HFFc6 (cell line): ENCODE measurements around the gene C16orf95. TPM values are rescaled to one million over a fixed set of nuclear protein-coding genes. Genes with fewer than 3 reads are reported as not detected.
"Not testable (repeated sequence)": the region's sequence is repeated elsewhere in the genome, so short reads cannot be mapped to it uniquely, and the experiment has no call there.

Source experiments
- DNase-seq: peaks from one replicate; pipeline ENCODE4 v3.0.0-alpha.2; 2018
- H3K27ac Mint-ChIP-seq: 2 replicates; pipeline ENCODE4 v1.8.0; 2020; ENCODE audit warnings: mild to moderate bottlenecking, mixed read lengths
- H3K27me3 Mint-ChIP-seq: 2 replicates; pipeline ENCODE4 v1.8.0; 2021; ENCODE audit warnings: mild to moderate bottlenecking, moderate library complexity, mixed read lengths; ENCODE audit not compliant: insufficient read depth
- H3K36me3 Mint-ChIP-seq: 2 replicates; pipeline ENCODE4 v1.8.0; 2021; ENCODE audit warnings: low read depth, mixed read lengths
- H3K4me1 Mint-ChIP-seq: 2 replicates; pipeline ENCODE4 v1.8.0; 2020; ENCODE audit warnings: low read depth, mixed read lengths
- H3K4me3 Mint-ChIP-seq: 2 replicates; pipeline ENCODE4 v1.8.0; 2020; ENCODE audit warnings: mild to moderate bottlenecking, moderate library complexity, mixed read lengths
- H3K9me3 Mint-ChIP-seq: 2 replicates; pipeline ENCODE4 v1.8.0; 2020; ENCODE audit warnings: mild to moderate bottlenecking, mixed read lengths
- total RNA-seq, 6 experiments: library from RNA; stranded (reverse); fragmentation: NEBNext Ultra II Directional; extraction: Animal tissue kit (Norgen Biotek cat#: 25700); gene quantifications; 2 replicates in 1 of 6; 3 replicates in 5 of 6; pipeline ENCODE4 v1.2.3, GENCODE V29; 2021
- TF ChIP-seq, protein P1 (sequence below): fragments of 200-600 bp; sonication (generic); IDR thresholded peaks from 2 replicates; pipeline ENCODE4 v1.5.0; 2021; ENCODE audit warnings: antibody characterized with exemption, mild to moderate bottlenecking

The C16orf95 gene
- total RNA-seq, 6 experiments from 2014 or later = 8.5 to 15.0 (median 11.7) TPM

- no peaks in the 10 kb centered on the region for H3K4me1 Mint-ChIP-seq
- H3K27me3 Mint-ChIP-seq = peaks cover 1% of the 10 kb centered on the region; the same call in 1 of the 2 replicates
- TF ChIP-seq, protein P1, sequence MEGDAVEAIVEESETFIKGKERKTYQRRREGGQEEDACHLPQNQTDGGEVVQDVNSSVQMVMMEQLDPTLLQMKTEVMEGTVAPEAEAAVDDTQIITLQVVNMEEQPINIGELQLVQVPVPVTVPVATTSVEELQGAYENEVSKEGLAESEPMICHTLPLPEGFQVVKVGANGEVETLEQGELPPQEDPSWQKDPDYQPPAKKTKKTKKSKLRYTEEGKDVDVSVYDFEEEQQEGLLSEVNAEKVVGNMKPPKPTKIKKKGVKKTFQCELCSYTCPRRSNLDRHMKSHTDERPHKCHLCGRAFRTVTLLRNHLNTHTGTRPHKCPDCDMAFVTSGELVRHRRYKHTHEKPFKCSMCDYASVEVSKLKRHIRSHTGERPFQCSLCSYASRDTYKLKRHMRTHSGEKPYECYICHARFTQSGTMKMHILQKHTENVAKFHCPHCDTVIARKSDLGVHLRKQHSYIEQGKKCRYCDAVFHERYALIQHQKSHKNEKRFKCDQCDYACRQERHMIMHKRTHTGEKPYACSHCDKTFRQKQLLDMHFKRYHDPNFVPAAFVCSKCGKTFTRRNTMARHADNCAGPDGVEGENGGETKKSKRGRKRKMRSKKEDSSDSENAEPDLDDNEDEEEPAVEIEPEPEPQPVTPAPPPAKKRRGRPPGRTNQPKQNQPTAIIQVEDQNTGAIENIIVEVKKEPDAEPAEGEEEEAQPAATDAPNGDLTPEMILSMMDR = no peak
- DNase-seq = no peak
- peaks cover 15% of the 10 kb centered on the region for H3K36me3 Mint-ChIP-seq
- H3K4me3 Mint-ChIP-seq = no peak overlapping the region
- no peak overlapping the region for H3K27ac Mint-ChIP-seq
- H3K9me3 Mint-ChIP-seq = no peaks in the 10 kb centered on the region
Observed at GRCh38 chr16:87342978-87343752, 26.0 kb upstream of the C16orf95 start.

- Mint-ChIP-seq H3K27ac (no peak overlapping the region), H3K27me3 (peaks cover 1% of the 10 kb centered on the region; the same call in 1 of the 2 replicates), H3K36me3 (peaks cover 15% of the 10 kb centered on the region), H3K9me3 (no peaks in the 10 kb centered on the region), H3K4me1 (no peaks in the 10 kb centered on the region), H3K4me3 (no peak overlapping the region)
- TF ChIP-seq, protein P1 = no peak
- DNase-seq = no peak
Observed at GRCh38 chr16:87342504-87342903, 25.3 kb upstream of the C16orf95 start.

DNA sequence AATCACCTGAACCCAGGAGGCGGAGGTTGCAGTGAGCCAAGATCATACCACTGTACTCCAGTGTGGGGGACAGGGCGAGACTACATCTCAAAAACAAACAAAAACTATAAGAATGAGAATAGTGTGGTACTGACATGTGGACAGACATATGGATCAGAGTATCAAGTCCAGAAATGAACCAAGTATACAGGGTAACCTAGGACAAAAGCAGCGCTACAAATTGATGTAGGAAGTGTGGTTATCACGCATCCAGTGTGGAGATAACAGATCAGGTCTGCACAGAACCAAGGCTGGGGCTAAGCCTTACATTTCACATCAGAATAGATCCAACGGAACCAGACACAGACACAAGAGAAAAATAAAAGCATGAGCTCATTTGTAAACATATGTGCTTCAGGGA is 23.0 kb upstream of the C16orf95 start:
- Mint-ChIP-seq H3K36me3 (peaks cover 10% of the 10 kb centered on the region), H3K27ac (no peak overlapping the region)

GRCh38 chr16:87339724-87340105 is 22.5 kb upstream of the C16orf95 start:
- H3K27ac Mint-ChIP-seq, H3K4me1 Mint-ChIP-seq, H3K36me3 Mint-ChIP-seq, H3K9me3 Mint-ChIP-seq, DNase-seq, H3K27me3 Mint-ChIP-seq, H3K4me3 Mint-ChIP-seq: not testable (repeated sequence)

More for the DNA sequence above, 23.0 kb upstream of the C16orf95 start:
- Mint-ChIP-seq H3K4me3 (no peak overlapping the region), H3K4me1 (no peaks in the 10 kb centered on the region), H3K27me3 (no peaks in the 10 kb centered on the region; the same call in 1 of the 2 replicates), H3K9me3 (no peaks in the 10 kb centered on the region)
- no peak for DNase-seq
- TF ChIP-seq, protein P1 = no peak

GRCh38 chr16:87339086-87339723 is 22.0 kb upstream of the C16orf95 start:
- H3K27me3 Mint-ChIP-seq = no peaks in the 10 kb centered on the region; the same call in 1 of the 2 replicates
- H3K9me3 Mint-ChIP-seq = no peaks in the 10 kb centered on the region
- TF ChIP-seq, protein P1 = no peak
- H3K27ac Mint-ChIP-seq = no peak overlapping the region
- DNase-seq = no peak
- peaks cover 10% of the 10 kb centered on the region for H3K36me3 Mint-ChIP-seq
- no peaks in the 10 kb centered on the region for H3K4me1 Mint-ChIP-seq
- no peak overlapping the region for H3K4me3 Mint-ChIP-seq

GRCh38 chr16:87338155-87338765 is 21.1 kb upstream of the C16orf95 start:
- no peak for DNase-seq
- H3K4me3 Mint-ChIP-seq = no peak overlapping the region
- H3K4me1 Mint-ChIP-seq = no peaks in the 10 kb centered on the region
- no peak overlapping the region for H3K27ac Mint-ChIP-seq
- H3K27me3 Mint-ChIP-seq = no peaks in the 10 kb centered on the region; the same call in 1 of the 2 replicates
- TF ChIP-seq, protein P1 = no peak
- H3K9me3 Mint-ChIP-seq = no peaks in the 10 kb centered on the region
- H3K36me3 Mint-ChIP-seq = peaks cover 10% of the 10 kb centered on the region
